ENCODE results near the gene KRT37.

Gene KRT37

GRCh38 chr17:41424111-41424635, at the start of gene KRT37:
Gene KRT37, minus strand, starts transcription at chr17:41424585. Its CDS starts 62 bp downstream, at chr17:41424523.
- no peak for DNase-seq (ENCODE audit: low read depth)

- no peak for DNase-seq (ENCODE audit: low read depth)
Measured at GRCh38 chr17:41468346-41468745, 44.0 kb upstream of the KRT37 start.

GRCh38 chr17:41467561-41467960, 43.2 kb upstream of the KRT37 start:
- no peak for DNase-seq (ENCODE audit: low read depth)

GRCh38 chr17:41466988-41467387, 42.6 kb upstream of the KRT37 start, which contains the start of gene KRT32:
Gene KRT32, minus strand, starts transcription at chr17:41467386. Its CDS starts 61 bp downstream, at chr17:41467325.
- DNase-seq (ENCODE audit: low read depth), result no peak

- no peak for DNase-seq (ENCODE audit: low read depth)
Measured at GRCh38 chr17:41464682-41465081, 40.3 kb upstream of the KRT37 start.

GRCh38 chr17:41464173-41464572, 39.8 kb upstream of the KRT37 start:
- no peak for DNase-seq (ENCODE audit: low read depth)

- no peak for DNase-seq (ENCODE audit: low read depth)
Measured at GRCh38 chr17:41463746-41464145, 39.4 kb upstream of the KRT37 start.

- no peak for DNase-seq (ENCODE audit: low read depth)
Measured at GRCh38 chr17:41462705-41463104, 38.3 kb upstream of the KRT37 start.

- no peak for DNase-seq (ENCODE audit: low read depth)
Measured at GRCh38 chr17:41457676-41458075, 33.3 kb upstream of the KRT37 start.

GRCh38 chr17:41456204-41456603, 31.8 kb upstream of the KRT37 start:
- DNase-seq (ENCODE audit: low read depth), result no peak

- DNase-seq (ENCODE audit: low read depth), result no peak
Measured at GRCh38 chr17:41455236-41455635, 30.9 kb upstream of the KRT37 start.

GRCh38 chr17:41453066-41453465, 28.7 kb upstream of the KRT37 start:
- DNase-seq (ENCODE audit: low read depth), result no peak

- no peak for DNase-seq (ENCODE audit: low read depth)
Measured at GRCh38 chr17:41452281-41452680, 27.9 kb upstream of the KRT37 start.

- DNase-seq (ENCODE audit: low read depth), result no peak
Measured at GRCh38 chr17:41451154-41451728, 26.9 kb upstream of the KRT37 start.

GRCh38 chr17:41449008-41449407, 24.6 kb upstream of the KRT37 start:
- DNase-seq (ENCODE audit: low read depth), result no peak

- DNase-seq (ENCODE audit: low read depth), result no peak
Measured at GRCh38 chr17:41448506-41448905, 24.1 kb upstream of the KRT37 start.

- DNase-seq (ENCODE audit: low read depth), result no peak
Measured at GRCh38 chr17:41446806-41447205, 22.4 kb upstream of the KRT37 start.

- no peak for DNase-seq (ENCODE audit: low read depth)
Measured at GRCh38 chr17:41444640-41445039, 20.3 kb upstream of the KRT37 start.

GRCh38 chr17:41444186-41444585, 19.8 kb upstream of the KRT37 start:
- DNase-seq (ENCODE audit: low read depth), result no peak

GRCh38 chr17:41442739-41443138, 18.4 kb upstream of the KRT37 start:
- DNase-seq (ENCODE audit: low read depth), result no peak

- no peak for DNase-seq (ENCODE audit: low read depth)
Measured at GRCh38 chr17:41440531-41441033, 16.2 kb upstream of the KRT37 start, which contains the start of gene KRT38. Gene KRT38, minus strand, starts transcription at chr17:41440983. Its CDS starts 62 bp downstream, at chr17:41440921.

- DNase-seq (ENCODE audit: low read depth), result no peak
Measured at GRCh38 chr17:41439375-41439774, 15.0 kb upstream of the KRT37 start.

GRCh38 chr17:41437769-41438168, 13.4 kb upstream of the KRT37 start:
- no peak for DNase-seq (ENCODE audit: low read depth)

- no peak for DNase-seq (ENCODE audit: low read depth)
Measured at GRCh38 chr17:41437254-41437653, 12.9 kb upstream of the KRT37 start.
